ENCODE measurements around the gene MRGPRE.

DNA sequence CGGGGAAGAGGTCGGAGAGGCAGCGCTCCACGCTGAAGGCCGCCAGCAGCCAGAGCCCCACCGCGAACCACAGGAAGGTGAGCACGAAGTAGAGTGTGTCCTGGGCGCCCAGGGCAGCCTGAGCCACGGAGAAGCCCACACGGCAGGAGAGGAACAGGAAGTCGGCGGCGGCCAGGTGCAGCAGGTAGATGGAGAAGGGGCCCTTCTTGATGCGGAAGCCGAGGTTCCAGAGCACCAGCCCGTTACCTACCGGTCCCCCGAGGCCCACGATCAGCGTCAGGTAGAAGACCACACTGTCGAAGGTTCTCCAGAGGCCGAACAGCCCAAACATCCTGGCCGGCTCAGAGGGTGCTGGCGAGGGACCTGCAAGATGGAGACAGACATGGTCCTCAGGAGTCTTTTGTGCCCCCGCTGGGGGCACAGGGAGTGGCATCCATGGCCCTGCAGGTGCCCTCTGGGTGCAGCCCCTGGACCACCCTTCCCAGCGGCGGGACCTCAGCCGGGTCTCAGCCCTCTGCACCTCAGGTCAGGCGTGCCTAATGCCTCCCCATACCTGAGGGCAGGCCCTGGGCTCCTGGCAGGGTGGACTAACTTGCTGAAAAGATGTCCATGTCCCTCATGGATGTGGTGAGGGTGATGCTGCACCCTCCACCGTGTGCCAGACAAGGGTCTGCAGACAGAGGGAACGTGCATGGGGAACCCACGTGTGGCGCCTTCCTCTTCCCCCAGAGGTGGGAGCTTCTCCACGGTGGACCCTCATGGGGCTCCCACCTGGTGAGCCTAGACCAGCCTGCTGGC, 13.5 kb downstream of the MRGPRE start, which contains the start of gene MRGPRG:
- TF ChIP-seq, protein P1, sequence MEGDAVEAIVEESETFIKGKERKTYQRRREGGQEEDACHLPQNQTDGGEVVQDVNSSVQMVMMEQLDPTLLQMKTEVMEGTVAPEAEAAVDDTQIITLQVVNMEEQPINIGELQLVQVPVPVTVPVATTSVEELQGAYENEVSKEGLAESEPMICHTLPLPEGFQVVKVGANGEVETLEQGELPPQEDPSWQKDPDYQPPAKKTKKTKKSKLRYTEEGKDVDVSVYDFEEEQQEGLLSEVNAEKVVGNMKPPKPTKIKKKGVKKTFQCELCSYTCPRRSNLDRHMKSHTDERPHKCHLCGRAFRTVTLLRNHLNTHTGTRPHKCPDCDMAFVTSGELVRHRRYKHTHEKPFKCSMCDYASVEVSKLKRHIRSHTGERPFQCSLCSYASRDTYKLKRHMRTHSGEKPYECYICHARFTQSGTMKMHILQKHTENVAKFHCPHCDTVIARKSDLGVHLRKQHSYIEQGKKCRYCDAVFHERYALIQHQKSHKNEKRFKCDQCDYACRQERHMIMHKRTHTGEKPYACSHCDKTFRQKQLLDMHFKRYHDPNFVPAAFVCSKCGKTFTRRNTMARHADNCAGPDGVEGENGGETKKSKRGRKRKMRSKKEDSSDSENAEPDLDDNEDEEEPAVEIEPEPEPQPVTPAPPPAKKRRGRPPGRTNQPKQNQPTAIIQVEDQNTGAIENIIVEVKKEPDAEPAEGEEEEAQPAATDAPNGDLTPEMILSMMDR (IDR thresholded peaks at IDR 0.05) = no peak
- TF ChIP-seq POLR2A (IDR thresholded peaks at IDR 0.05) = no peak

Measured in lower leg skin (tissue), 3 donors.